Stimulated activated CD4-positive, alpha-beta T cell treated with anti-CD3 and anti-CD28 coated beads, TNF-alpha, amount 100 ng/mL, for 4 hours (primary cell): ENCODE data around the gene SPOP.
A peak's percentile ranks its signal among the peaks of the same experiment; 100 is the strongest.
"Not testable (repeated sequence)": the region's sequence is repeated elsewhere in the genome, so short reads cannot be mapped to it uniquely, and the experiment has no call there.

Experiments
- DNase-seq, 3 experiments: peaks; one replicate each; pipeline ENCODE4 v3.0.0-alpha.2; 2020; ENCODE audit warnings: low read depth in 3 of 3

The SPOP gene

GRCh38 chr17:49695698-49696232, 17.9 kb upstream of the SPOP start:
- DNase-seq, result no peak

GRCh38 chr17:49694847-49695697, 17.2 kb upstream of the SPOP start:
- peak; percentile 46 to 62 (median 52) for DNase-seq

GRCh38 chr17:49692751-49693150, 14.9 kb upstream of the SPOP start:
- DNase-seq, result no peak

GRCh38 chr17:49691677-49692191, 13.8 kb upstream of the SPOP start:
- DNase-seq, result no peak

- no peak for DNase-seq
Measured at GRCh38 chr17:49691086-49691676, 13.3 kb upstream of the SPOP start.

GRCh38 chr17:49690256-49690655, 12.4 kb upstream of the SPOP start:
- DNase-seq, result no peak

- DNase-seq, result no peak
Measured at GRCh38 chr17:49688848-49689247, 11.0 kb upstream of the SPOP start.

GRCh38 chr17:49687878-49688491, 10.1 kb upstream of the SPOP start:
- no peak for DNase-seq

- no peak for DNase-seq
Measured at GRCh38 chr17:49681106-49681979, 3.4 kb upstream of the SPOP start.

- no peak for DNase-seq
Measured at GRCh38 chr17:49680314-49680713, 2.4 kb upstream of the SPOP start.

- peak; percentile 90 to 98 (median 96) for DNase-seq
Measured at GRCh38 chr17:49677134-49677932, 564 bp downstream of the SPOP start.

- DNase-seq, result no peak
Measured at GRCh38 chr17:49676276-49676868, 1.5 kb downstream of the SPOP start.

- no peak for DNase-seq
Measured at GRCh38 chr17:49674507-49674906, 3.4 kb downstream of the SPOP start.

GRCh38 chr17:49673679-49674078, 4.2 kb downstream of the SPOP start:
- DNase-seq, result not testable (repeated sequence)

- no peak for DNase-seq
Measured at GRCh38 chr17:49670641-49671040, 7.3 kb downstream of the SPOP start.

- DNase-seq, result no peak
Measured at GRCh38 chr17:49670002-49670401, 7.9 kb downstream of the SPOP start.

- no peak for DNase-seq
Measured at GRCh38 chr17:49667854-49668253, 10.0 kb downstream of the SPOP start.

GRCh38 chr17:49664706-49665211, 13.1 kb downstream of the SPOP start:
- no peak for DNase-seq

- no peak for DNase-seq
Measured at GRCh38 chr17:49659661-49660382, 18.1 kb downstream of the SPOP start.
